Measurements from ENCODE around the gene TM9SF3. TPM values are rescaled to one million over a fixed set of nuclear protein-coding genes. Genes with fewer than 3 reads are reported as not detected.
A peak's percentile ranks its signal among the peaks of the same experiment; 100 is the strongest.

The TM9SF3 gene
- total and polyA plus RNA-seq, 8 donors: 128 to 161 (median 152) TPM

GRCh38 chr10:96585736-96586418 is 935 bp downstream of the TM9SF3 start:
- ATAC-seq: peak; percentile 20
- TF ChIP-seq CTCF (IDR thresholded peaks at IDR 0.05): no peak
- intact Hi-C loops (cut with DNase I): no loop called here

GRCh38 chr10:96584474-96584873 is 2.3 kb downstream of the TM9SF3 start:
- H3K27me3 ChIP-seq: no peaks in the 10 kb centered on the region
- H3K27ac ChIP-seq: no peak overlapping the region
- no peaks in the 10 kb centered on the region for H3K9me3 ChIP-seq
- intact Hi-C loops (cut with DNase I): no loop called here
- H3K36me3 ChIP-seq: no peaks in the 10 kb centered on the region
- peaks cover 32 to 80% of the 10 kb centered on the region in 2 donors for H3K4me1 ChIP-seq
- DNase-seq: no peak
- TF ChIP-seq CTCF (IDR thresholded peaks at IDR 0.05): no peak
- no peak for ATAC-seq
- no peak overlapping the region for H3K4me3 ChIP-seq

More at GRCh38 chr10:96585736-96586418, 935 bp downstream of the TM9SF3 start:
- Histone ChIP-seq H3K9me3 (no peaks in the 10 kb centered on the region), H3K4me3 (peak overlapping the region; percentile 77 to 83), H3K4me1 (peaks cover 32 to 67% of the 10 kb centered on the region in 2 donors), H3K27me3 (no peaks in the 10 kb centered on the region), H3K36me3 (no peaks in the 10 kb centered on the region), H3K27ac (peak overlapping the region; percentile 97 to 99)
- DNase-seq: no peak

- no peaks in the 10 kb centered on the region for H3K27me3 ChIP-seq
Observed at GRCh38 chr10:96584035-96584434, 2.8 kb downstream of the TM9SF3 start.

GRCh38 chr10:96579133-96579532 is 7.7 kb downstream of the TM9SF3 start:
- no peak for ATAC-seq

More at GRCh38 chr10:96584035-96584434, 2.8 kb downstream of the TM9SF3 start:
- no peak for DNase-seq
- peaks cover 32 to 83% of the 10 kb centered on the region in 2 donors for H3K4me1 ChIP-seq
- no peaks in the 10 kb centered on the region for H3K36me3 ChIP-seq
- intact Hi-C loops (cut with DNase I): no loop called here
- H3K9me3 ChIP-seq: no peaks in the 10 kb centered on the region
- H3K27ac ChIP-seq: no peak overlapping the region
- H3K4me3 ChIP-seq: no peak overlapping the region
- TF ChIP-seq CTCF (IDR thresholded peaks at IDR 0.05): no peak
- no peak for ATAC-seq

More at GRCh38 chr10:96579133-96579532, 7.7 kb downstream of the TM9SF3 start:
- DNase-seq: no peak
- H3K36me3 ChIP-seq: peaks cover 0 to 12% of the 10 kb centered on the region in 2 donors
- no peak for TF ChIP-seq CTCF (IDR thresholded peaks at IDR 0.05)
- no peak overlapping the region for H3K27ac ChIP-seq
- no peaks in the 10 kb centered on the region for H3K9me3 ChIP-seq
- intact Hi-C loops (cut with DNase I): no loop called here
- no peak overlapping the region for H3K4me3 ChIP-seq
- no peaks in the 10 kb centered on the region for H3K27me3 ChIP-seq
- H3K4me1 ChIP-seq: peaks cover 16 to 62% of the 10 kb centered on the region in 2 donors

Measured in left lung (tissue), 10 donors.